COLO668 (cell line): ENCODE measurements around the gene ABLIM1.

ENCODE experiments used
- DNase-seq: peaks from one replicate; lab custom pipeline; 2025; ENCODE audit not compliant: unreplicated experiment; lab: John Stamatoyannopoulos, UW

ABLIM1 gene

DNA sequence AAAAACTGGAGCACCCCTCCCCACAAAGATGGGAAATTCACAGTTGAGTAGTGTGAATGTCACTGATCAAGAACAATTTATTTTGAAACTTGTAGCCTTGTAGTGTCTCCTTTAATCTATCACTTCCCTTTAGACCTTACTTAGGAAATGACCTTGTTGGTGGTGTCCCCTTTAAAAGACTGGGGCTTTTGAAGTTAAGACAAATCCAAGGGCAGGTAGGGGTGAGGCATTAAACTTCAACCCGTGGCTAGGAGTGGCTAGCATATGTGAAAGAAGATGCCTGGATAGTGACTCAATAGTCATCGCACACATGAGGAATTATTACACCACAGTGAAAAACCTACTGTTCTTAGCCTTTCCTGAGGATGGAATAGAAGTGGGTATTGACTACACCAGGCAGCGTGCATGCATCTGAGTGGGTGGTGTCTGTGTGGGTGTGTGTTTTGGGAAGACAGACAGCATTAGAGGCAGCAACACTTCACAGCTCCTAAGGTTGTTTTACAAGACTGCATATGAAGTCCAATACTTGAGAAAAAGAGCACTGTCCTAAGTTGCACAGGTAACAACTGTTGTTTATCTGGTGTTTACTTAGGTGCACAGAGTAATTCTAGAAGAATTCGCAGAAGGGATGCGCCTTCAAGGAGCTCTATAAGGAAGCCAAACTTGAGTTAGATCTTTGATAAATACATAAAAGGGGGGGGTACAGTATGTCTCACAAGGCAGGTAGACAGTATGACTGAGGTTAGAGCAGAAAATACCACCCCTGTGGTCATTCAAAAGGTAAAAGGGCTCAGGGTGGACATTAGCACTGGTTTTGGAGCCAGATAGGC is 32.9 kb downstream of the ABLIM1 start:
- no peak for DNase-seq

DNA sequence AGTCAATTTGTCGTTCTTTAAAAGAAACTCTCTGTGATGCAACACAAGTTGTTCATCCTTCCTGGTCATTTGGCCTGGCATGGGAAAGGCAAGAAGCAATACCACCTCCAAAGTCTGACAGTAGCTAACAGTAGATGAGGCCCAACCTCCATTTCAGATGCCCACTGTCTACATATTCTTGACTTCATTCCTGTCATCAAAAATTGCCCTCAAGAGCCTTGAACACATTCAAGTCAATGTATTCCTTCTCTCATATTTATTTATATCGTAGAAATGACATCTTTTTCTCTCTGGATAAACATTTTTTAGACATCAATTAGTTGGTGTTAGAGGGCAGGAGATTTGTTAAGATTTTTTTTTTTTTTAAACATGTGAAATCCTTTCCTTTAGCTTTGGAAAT is 33.7 kb downstream of the ABLIM1 start:
- no peak for DNase-seq

DNA sequence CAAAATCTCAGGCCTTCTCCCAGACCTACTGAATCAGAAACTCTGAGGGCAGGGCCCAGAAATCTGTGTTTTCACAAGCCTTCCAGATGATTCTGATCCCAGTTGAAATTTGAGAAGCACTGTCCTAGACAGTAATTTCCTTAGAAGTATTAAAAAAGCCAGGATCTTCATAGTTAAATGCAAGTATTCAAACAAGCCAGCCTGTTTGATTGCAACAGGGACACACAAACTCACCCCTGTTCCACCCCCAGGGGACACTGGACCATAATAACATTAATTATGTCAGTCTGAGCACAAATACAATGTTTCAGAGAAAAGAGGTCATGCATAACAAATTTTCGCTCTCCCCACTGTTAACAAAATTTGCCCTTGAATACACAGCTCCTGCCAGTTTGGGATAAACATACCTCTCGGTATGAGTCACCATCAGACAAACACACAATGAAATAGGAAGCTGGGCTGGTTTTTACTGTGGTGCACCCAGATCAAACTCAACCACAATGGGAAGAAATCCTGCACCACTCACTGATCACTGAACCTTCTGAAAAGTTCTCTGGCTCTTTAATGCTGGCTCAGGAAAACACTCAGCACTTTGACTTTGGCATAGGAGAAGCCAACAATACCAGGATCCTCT is 34.3 kb downstream of the ABLIM1 start:
- DNase-seq = peak; percentile 34

DNA sequence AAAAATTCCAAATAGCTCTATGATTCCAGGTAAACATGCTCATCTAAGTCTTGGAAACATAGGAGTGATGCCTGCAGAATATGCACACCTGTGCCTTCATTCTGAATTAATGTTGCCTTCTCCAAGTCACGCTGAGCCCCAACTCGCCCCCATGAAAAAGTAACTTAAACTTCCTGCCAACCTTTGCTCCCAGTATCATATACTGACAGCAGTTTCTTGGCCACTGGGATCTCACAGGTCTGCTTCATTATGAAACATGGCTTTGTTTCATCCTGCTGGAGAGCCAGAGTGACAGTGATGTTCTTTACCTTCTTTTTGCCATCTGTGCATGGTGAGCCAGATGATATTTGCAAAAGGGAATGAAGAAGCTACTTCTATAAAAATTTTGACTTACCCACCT is 34.9 kb downstream of the ABLIM1 start:
- DNase-seq = no peak

DNA sequence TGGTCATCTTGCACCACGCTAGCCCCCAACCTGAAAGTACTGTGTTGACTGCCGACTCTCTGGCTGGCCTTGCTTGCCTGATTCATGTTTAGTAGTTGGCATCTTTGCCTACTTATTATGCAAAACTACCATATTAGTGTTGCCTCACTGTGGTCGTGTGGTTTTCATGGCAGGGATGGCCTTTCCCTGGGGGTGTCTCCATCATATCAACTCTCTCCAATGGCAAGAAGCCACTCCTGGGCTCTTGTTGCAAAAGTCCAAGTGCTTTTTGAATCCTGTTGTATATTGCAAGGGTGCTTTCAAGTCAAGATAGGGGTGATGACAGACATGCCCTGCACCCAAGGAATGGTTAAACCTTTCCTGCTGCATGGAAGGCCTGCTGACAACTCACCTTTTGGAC is 39.4 kb downstream of the ABLIM1 start:
- DNase-seq = no peak

DNA sequence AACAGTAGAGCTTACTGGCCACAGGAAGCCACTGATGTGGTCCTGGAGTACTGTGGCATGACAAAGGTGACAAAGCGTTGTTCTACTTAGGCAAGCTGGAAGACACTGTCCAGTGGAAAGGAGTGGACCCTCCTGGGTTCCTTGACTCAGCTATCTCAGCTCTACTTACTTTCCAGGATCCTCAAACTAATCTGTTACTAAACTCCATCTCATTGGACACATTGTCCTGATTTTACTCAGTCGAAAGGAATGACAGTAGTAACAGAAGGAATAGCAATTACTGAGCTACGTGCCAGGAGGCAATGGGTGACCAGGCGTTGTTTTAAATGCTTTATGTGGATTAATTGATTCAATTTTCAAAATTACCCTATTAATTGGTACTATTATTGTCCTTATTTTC is 41.6 kb downstream of the ABLIM1 start:
- no peak for DNase-seq

DNA sequence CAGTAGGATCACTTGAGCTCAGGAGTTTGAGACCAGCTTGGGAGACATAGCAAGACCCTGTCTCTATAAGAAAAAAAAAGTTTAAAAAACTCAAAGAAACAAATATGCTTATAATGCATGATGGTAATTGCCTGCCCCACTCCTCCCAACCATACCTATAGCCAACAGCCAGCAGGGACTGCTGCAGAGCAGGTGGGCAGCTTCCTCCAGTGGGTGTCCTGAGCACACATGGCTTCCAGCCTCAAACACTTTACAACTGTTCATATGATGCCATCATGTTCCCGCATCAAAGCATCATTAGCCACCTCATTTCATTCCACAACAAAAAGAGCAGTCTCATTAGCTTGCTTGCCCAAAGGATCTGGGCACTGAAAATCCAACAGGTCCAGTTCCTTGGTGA is 42.0 kb downstream of the ABLIM1 start:
- DNase-seq = no peak

DNA sequence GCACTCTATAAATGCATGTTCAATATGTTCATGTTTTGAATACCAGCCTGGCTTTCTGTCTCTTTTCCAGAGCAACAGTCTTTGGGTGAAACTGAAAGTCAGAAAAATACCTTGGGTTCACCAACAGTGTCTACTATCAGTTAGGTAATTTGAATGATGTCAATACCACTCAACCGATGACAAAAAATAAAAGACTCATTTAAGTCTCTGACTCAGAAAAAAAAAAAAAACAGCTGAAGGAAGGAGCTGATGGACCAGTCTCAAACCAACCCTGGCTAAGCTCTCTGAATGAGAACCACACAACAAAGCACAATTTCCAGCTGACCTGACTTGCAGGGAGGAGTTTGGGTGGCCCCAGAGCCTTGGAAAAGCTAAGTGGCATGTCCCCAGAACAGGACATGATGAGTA is 42.5 kb downstream of the ABLIM1 start:
- DNase-seq = no peak

DNA sequence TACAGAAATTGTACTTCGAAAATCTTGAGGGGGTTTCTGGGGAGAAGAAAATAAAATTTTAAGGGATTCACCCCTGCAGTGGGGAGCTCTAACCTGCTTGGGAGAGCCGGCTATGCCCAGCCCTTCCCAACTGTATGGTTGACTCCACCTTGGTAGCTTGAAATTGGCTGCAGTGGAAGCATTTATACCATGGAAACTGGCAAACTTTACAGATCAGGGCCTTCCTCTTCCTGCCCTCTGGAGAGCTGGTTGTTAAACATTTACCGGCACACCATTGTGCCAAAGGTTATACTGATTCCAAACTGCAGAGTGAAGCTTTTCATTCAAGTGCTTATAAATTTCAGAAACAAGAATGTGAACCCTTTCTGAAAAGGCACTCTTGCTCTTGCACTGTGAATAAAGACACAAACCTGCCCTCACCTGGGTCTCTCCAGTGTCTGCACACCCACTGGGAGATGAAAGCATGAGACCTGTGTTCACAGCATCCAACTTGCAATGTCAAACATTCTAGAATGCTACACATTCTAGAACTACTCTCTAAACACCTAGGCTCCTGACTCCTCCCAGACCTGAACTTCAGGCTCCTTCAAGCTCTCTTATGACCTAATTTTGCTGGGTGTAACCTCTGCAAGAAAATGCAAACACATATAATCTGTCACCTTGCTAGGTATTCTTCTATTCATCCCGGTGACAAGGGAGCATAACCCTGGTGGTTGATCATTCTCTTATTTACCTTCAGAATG is 44.7 kb downstream of the ABLIM1 start:
- DNase-seq = no peak

DNA sequence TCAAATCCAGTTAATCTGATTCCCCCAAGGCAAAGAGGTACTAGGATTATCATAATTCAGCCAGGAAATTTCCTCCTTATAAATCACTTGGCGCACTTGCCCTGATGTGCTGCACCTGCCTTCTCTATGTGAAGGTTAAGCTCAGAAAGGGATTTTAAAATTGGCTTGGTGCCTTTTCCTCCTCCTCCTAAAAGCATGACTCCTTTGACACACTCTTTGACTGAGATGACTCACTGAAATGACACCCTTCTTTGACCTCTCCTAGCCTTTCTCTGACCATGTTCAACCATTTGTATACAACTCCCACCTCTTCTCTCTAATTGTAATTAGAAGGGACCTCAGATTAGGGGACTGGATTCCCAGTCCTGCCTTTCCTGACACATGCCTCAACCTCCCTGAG is 46.5 kb downstream of the ABLIM1 start:
- no peak for DNase-seq

DNA sequence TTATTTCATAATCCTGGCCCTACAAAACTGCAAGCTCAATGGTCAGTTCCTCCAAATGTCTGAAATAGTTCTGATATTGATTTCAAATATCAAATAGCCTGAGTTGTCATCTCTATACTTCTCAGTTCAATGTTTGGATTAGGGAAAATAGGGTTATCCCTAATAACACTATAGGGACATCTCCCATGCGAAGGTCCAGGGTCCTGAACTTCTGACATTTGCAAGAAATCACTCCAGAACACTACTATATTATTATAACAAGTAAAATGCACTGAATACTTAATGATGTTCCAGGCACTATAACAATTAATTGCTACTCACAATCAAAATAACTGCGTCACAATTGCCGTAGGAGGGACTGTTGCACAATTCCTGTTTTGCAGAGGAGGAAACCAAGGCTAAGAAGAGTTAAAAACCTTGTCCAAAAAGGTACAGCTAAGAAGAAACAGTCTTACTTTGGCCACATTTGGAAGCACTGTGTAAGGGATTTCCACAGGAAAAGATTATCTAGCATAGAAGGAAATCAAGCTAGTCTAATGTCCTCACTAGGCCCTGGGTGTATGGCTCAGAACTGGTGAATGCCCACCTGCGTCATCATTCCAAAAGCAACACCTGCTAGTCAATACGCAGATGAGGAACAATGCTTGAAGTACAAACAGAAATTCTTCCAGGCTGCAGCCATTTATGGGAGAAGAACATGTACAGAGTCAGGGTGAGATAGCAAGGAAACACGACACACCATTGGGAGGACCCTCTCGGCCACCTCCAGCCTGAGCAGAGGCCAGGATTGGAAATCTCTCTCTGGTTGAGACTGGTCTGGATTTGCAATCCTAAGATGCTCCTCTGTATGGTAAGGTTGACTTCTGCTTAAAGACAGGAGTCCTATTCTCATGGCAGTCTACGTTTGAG is 48.3 kb downstream of the ABLIM1 start:
- no peak for DNase-seq

DNA sequence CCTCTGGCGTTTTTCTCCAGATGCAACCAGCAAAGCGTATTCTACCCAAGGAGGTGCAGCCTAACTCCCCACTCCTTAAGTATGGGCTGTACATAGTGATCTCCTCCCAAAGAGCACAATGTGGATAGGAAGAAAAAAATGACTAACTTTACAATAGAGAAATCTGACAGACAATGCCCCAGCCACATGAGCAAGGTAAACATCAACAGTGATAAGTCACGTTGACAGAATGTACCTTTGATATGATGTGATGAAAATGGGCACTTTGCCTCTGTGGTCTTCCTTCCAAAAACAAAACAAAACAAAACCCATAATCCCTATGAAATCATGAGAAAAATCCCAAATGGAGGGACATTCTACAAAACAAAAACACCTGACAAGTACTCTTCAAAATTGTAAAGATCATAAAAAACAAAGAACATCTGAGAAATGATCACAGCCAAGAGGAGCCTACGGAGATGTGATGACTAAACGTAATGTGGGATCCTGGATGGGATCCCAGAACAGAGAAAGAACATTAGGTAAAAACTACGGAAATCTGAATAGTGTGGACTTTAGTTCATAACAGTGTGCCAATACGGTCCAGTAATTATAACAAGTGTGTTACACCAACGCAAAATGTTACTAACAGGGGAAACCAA is 50.6 kb downstream of the ABLIM1 start:
- DNase-seq = no peak

DNA sequence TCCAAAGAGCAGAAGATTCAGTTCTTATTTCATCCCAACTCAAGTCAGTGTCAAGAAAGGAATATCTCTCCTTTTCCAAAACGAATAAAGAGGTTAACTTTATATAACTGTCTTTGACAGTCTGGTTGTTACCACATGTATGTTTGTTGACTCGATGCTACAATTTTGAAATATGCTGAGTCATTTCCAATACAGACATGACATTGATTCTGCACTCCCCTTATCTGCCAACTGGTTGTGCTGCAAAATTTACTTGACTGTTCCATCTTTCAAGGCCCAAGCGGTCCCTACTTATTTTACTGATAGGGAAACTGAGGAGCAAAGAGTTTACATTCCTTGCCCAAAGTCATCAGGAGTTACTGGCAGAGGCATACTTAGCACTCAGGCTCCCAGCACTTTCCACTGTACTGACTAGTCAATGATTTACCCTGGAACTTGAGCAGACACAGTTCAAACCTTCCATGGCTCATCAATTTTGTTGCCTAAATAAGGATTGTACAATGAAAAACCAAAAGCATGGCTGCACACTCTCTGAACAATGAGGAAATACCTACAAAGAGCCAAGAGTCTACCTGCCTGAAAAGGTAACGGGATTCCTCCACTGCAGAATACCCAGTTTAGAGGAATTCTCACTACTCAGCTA is 52.8 kb downstream of the ABLIM1 start:
- DNase-seq = peak; percentile 22

DNA sequence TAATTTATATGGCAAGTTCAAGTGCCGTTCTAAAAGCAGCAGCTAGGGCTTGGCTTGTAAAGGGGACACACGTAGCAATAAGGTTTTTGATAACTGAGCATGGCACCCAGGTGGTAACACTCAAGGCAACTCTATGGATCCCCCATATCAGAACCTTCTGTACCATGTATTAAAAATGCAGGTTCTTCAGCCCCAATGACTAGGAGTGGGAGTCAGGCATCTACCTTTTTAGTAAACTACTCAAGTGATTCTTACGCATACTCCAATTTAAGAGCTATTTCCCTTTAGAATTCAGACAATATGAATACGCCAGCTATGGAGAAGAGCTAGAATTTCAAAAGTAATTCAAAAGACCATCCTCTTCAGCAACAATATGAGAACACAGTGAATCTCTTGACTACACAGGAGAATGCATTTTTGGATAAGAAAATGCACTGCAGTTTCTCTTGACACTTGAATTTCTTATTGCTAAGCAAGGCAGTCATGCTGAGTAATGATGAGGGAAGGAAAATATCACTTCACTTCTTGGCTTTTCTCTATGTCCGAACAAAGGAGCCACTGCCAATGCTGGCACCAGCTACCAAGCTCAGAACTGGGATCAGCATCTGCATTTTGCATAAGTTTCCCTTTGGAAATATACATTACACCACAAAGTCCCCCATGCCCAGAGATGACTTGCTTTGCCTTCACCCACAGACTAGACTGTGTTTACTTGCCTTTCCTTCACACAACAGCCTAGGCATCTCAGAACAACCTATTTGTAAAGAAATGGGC is 53.5 kb downstream of the ABLIM1 start:
- DNase-seq = no peak

DNA sequence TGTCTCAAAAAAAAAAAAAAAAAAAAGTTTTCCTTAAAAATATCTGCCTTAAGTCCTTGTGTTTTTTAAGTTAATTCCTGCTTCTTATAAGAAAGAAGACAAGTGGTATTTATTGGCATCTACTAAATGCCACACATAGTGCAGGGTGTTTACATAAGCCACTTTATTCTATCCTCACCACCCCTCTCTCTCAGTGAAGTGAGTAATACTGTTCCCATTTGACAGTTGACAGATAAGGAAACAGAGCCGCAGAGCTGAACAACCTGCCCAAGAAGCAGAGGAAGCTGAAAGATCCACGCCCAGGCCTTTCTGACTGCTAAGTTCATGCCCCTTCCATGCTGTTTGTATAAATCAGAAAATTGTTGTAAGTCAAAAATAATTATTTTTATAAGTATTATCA is 54.1 kb downstream of the ABLIM1 start:
- DNase-seq = no peak

DNA sequence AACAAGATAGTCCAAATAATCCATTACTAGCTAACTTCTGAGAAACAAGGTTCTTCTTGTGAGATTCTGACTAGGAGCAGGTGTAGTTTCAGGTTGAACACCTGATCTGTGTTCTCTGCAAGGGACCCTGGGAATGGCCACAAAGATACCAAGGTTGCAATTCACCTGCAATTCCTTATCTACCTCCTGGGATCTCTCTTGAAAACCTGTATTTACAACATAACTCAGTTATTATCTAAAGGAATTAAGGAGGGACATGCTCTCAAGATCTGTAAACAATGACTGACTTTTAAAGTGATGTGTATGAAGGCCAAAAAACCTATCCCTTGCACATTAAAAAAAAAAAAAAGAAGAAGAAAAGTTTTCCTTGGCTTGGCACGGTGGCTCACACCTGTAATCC is 54.8 kb downstream of the ABLIM1 start:
- no peak for DNase-seq

DNA sequence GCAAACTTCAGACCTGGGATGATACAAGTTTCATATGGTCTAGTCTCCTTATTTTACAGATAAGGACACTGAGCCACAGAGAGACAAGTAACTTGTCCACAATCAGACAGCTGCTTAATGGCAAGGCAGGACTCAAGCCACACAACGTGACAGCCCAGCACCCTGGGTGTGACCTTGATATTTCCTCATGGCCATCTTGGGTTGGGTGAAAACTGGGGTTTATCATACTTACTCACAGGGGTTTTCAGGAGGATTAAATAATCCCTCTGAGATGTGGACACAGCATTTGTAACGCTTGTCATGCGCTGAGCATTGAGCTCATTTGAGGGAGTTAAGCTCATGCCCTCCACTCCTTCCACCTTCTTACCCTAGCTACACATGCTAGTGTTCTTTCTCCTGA is 58.0 kb downstream of the ABLIM1 start:
- DNase-seq = no peak

DNA sequence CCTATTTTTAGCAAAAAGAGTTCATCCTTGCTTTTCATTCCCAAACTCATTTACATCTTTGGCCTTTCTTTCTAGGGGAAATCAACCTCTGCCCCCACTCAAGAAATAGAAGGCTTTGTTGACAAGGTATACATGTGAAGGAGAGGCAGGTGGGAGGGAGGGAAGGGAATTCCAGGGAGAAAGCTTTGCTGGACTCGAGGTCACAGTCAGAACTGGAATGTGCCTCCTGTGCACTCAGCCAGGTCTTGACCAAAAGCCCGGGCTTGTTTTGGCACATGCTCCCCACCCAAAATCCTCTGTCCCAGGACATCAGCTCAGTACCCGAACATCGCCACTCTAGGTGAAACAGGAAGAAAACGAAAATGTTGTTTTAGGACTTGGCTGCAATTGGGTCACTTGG is 61.3 kb downstream of the ABLIM1 start:
- no peak for DNase-seq

DNA sequence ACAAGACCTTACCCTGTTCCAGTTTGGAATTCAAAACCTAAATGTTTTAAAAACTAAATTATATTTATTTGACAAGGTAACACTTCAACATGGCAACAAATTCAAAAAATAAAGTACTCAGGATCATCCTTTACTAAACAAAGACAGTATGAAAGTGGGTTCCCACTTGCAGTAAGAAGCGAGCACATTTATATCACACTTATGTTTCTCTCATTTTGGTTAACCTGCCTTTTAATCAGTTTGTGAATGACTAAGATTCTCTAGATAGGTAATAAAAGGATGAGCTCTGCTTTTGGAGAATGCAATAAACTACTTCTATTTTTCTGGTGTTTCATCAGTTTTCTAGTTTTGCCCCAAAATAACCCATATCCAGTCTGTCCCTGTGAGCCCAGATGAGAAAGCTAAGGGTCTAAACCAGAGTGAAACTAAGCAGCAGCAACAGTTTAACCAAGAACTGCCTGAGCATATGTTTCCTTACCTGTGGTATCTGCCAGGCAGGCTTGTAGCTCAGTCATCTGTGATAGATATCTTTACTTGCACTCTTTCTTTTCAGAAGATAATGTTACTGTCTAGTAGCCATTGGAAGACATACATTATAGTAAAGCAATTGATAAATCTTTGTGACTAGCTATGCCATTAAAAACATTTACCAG is 64.1 kb downstream of the ABLIM1 start:
- no peak for DNase-seq
